GM18526 (cell line): ENCODE results near the gene ZNF618.

Experiments used
- POLR2A ChIP-seq: IDR thresholded peaks from 3 replicates; pipeline ENCODE4 v1.6.1; 2011; ENCODE audit not compliant: insufficient read length; ENCODE audit errors: extremely low read depth

The ZNF618 gene

DNA sequence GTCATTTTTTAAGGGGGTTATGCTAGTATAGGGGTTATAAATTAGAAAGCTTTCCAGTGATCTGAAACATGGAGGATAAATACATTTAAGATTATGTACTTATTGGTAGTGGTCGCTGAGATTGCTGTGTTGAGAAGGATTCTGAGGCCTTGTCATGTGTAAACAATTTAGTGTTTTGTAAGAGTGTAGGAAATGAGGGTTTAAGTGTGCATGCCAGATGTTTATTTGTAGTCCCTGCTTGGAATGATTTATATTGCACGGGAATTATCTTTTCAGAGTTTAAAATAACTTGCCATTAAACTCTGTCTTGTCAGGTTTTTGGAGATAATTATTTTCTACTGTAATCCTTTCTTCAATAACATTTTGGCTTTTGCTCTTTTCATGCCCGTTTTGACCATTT is 19.4 kb downstream of the ZNF618 start:
- TF ChIP-seq POLR2A, result no peak

- no peak for TF ChIP-seq POLR2A
Observed at GRCh38 chr9:113896713-113897112, 20.6 kb downstream of the ZNF618 start.

- TF ChIP-seq POLR2A, result no peak
Observed at GRCh38 chr9:113898151-113898550, 22.0 kb downstream of the ZNF618 start.

DNA sequence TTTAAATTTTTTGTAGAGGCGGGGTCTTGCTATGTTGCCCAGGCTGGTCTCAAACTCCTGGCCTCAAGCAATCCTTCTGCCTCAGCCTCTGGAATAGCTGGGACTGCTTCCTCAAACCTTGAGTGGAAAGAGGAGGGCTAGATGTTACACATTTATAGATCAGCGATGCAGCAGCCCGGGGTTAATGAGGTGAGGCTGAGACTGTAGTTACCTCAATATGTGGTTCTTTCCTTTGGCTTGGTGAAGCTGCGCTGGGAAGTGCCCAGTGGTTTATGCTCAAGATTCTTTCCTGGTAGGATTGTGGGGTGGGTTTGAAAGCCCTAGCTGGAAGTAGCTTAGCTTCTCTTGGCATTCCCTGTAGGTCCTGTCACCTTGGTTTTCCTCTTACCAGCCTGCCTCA is 22.5 kb downstream of the ZNF618 start:
- TF ChIP-seq POLR2A, result no peak

DNA sequence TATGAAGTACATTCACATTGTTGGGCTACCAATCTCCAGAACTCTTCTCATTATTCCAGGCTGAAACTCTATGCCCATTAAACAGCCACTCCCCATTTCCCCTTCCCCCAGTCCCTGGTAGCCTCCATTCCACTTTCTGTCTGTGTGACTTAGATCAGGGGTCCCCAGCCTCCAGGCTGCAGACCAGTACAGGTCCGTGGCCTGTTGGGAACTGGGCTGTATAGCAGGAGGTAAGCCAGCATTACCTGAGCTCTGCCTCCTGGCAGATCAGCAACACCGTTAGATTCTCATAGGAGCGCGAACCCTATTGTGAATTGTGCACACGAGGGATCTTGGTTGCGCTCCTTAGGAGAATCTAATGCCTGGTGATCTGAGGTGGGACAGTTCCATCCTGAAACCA is 23.1 kb downstream of the ZNF618 start:
- no peak for TF ChIP-seq POLR2A

- TF ChIP-seq POLR2A, result no peak
Observed at GRCh38 chr9:113901221-113901688, 25.1 kb downstream of the ZNF618 start.

- TF ChIP-seq POLR2A, result no peak
Observed at GRCh38 chr9:113903514-113904077, 27.5 kb downstream of the ZNF618 start.

DNA sequence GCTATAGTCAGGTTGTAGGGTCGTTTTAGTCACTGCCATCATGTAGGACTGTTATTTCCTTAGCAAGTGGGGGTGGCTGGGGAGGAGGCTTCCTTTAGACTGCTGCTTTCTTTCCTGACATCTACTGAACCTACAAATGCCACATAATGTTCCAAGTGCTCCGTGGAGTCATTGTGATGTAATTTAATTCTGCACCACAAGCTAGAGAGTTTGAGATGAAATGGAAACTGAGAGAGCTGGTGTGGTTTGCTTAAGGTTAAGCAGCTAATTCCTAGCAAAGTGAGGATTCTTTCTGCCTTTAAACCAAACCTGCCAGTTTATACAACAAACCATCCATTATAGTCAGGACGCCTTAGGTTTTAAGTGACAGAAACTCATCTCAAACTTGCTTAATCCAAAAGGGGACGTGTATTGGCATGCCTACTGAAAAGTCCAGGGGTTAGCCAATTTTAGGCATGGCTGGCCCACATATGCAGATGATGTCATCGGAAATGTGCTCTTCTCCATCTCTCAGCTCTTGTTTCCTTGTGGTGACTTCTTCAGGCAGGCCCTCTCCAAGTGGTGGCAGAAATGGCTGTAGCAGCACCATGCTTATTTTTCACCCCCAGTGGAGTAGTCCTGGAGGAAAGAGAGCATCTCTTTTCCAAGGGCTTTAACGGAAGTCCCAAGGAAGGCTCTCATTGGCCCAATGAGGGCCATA is 30.5 kb downstream of the ZNF618 start:
- TF ChIP-seq POLR2A, result no peak

GRCh38 chr9:113907282-113907681 is 31.2 kb downstream of the ZNF618 start:
- TF ChIP-seq POLR2A, result no peak

GRCh38 chr9:113909421-113909820 is 33.3 kb downstream of the ZNF618 start:
- TF ChIP-seq POLR2A, result no peak

GRCh38 chr9:113910036-113910639 is 34.0 kb downstream of the ZNF618 start:
- TF ChIP-seq POLR2A, result no peak

GRCh38 chr9:113911850-113912557 is 35.9 kb downstream of the ZNF618 start:
- TF ChIP-seq POLR2A, result no peak

DNA sequence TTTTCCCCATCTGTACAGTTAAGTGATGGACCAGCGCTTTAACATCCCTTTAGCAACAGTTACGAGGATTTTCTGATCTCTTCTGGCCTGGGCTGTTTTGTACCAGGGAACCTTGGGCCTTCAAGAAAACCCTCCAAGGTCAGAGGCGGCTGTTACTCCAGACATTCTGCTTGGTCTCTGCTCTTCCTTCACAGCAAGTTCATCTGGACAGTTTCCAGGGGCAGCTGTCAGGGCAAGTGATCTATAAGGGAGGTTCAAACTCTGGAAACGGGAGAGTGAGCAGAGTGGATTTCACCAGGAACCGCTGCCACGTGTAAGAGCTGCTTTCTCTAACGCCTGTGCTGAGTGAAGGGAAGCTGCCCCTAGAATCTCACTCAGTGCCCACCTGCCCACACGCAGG is 36.7 kb downstream of the ZNF618 start:
- no peak for TF ChIP-seq POLR2A

- no peak for TF ChIP-seq POLR2A
Observed at GRCh38 chr9:113913426-113914195, 37.5 kb downstream of the ZNF618 start.

GRCh38 chr9:113914517-113914916 is 38.4 kb downstream of the ZNF618 start:
- TF ChIP-seq POLR2A, result no peak
